Nephron progenitor cell (in vitro differentiated cells): Measurements from ENCODE around the gene SPIRE2.

Experiments used
- DNase-seq: peaks from one replicate; pipeline ENCODE4 v3.0.0; 2021
- H3K27ac Mint-ChIP-seq: 2 replicates; pipeline ENCODE4 v1.8.0; 2021; ENCODE audit warnings: mild to moderate bottlenecking, moderate library complexity, mixed read lengths
- H3K27me3 Mint-ChIP-seq: 2 replicates; pipeline ENCODE4 v1.8.0; 2021; ENCODE audit warnings: mild to moderate bottlenecking, low read depth, mixed read lengths; ENCODE audit not compliant: poor library complexity
- H3K36me3 Mint-ChIP-seq: 2 replicates; pipeline ENCODE4 v1.8.0; 2021; ENCODE audit warnings: low read depth, mixed read lengths
- H3K4me1 Mint-ChIP-seq: 2 replicates; pipeline ENCODE4 v1.8.0; 2021; ENCODE audit warnings: mixed read lengths
- H3K4me3 Mint-ChIP-seq: 2 replicates; pipeline ENCODE4 v1.8.0; 2021; ENCODE audit warnings: mild to moderate bottlenecking, moderate library complexity, mixed read lengths
- H3K9me3 Mint-ChIP-seq: 2 replicates; pipeline ENCODE4 v1.8.0; 2021; ENCODE audit warnings: mild to moderate bottlenecking, moderate library complexity, mixed read lengths
- TF ChIP-seq, protein P1 (sequence below): fragments of 200-600 bp; sonication (generic); IDR thresholded peaks from 2 replicates; pipeline ENCODE4 v1.5.0; 2021; ENCODE audit warnings: antibody characterized with exemption

SPIRE2 gene

DNA sequence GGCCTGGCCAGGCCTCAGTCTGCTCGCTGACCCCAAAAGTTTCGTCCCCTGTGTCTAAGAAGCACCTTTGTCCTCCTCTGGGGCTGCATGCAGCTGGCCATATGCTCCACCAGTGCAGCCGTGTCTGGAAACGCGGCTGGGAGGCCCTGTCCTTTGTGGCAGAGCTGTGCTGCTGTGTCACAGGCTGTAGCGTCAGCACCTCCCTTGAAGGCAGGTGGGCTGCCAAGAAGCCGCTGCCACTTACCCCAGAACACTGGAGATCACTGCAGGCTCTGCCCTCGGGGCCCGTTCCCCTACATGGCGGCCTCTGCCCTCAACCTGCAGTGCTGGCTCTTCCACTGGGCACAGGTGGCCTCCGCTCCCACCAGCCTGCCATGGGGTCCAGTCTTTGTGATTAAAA is 74.7 kb downstream of the SPIRE2 start:
- H3K4me3 Mint-ChIP-seq: no peak overlapping the region
- H3K36me3 Mint-ChIP-seq: peaks cover 50% of the 10 kb centered on the region
- no peaks in the 10 kb centered on the region for H3K27me3 Mint-ChIP-seq
- H3K4me1 Mint-ChIP-seq: peaks cover 7% of the 10 kb centered on the region
- no peak for DNase-seq
- H3K27ac Mint-ChIP-seq: no peak overlapping the region
- H3K9me3 Mint-ChIP-seq: peaks cover 10% of the 10 kb centered on the region
- TF ChIP-seq, protein P1, sequence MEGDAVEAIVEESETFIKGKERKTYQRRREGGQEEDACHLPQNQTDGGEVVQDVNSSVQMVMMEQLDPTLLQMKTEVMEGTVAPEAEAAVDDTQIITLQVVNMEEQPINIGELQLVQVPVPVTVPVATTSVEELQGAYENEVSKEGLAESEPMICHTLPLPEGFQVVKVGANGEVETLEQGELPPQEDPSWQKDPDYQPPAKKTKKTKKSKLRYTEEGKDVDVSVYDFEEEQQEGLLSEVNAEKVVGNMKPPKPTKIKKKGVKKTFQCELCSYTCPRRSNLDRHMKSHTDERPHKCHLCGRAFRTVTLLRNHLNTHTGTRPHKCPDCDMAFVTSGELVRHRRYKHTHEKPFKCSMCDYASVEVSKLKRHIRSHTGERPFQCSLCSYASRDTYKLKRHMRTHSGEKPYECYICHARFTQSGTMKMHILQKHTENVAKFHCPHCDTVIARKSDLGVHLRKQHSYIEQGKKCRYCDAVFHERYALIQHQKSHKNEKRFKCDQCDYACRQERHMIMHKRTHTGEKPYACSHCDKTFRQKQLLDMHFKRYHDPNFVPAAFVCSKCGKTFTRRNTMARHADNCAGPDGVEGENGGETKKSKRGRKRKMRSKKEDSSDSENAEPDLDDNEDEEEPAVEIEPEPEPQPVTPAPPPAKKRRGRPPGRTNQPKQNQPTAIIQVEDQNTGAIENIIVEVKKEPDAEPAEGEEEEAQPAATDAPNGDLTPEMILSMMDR: no peak

DNA sequence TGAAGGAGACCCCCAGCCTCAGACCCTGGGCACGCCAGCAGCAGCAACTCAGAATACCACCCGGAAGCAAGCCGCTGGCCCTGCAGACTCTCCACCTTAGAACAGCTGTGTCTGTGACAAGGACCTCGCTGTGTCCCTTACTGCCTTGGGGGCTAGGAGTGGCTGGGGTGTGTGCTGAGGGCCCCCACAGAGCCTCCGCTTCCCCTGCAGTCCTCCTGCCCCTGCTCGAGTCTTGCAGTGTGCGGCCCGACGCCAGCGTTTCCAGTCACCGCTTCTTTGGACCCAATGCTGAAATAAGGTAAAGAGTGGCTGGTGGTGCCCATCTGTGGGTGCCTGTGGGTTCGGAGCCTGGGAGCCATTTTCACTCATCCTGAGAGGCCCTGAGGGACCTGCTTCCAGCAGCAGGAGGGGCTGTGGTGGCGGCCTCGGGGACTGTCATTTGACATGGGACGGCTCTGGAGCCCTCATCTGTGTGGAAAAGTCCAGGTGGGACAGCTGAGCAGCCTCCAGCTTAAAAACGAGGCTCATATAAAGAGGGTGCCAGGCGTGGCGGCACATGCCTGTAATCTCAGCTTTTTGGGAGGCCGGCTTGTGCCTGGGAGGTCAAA is 75.7 kb downstream of the SPIRE2 start:
- Mint-ChIP-seq H3K36me3 (peaks cover 46% of the 10 kb centered on the region), H3K27ac (peak overlapping the region; percentile 68), H3K9me3 (peaks cover 10% of the 10 kb centered on the region), H3K27me3 (no peaks in the 10 kb centered on the region), H3K4me1 (peaks cover 7% of the 10 kb centered on the region), H3K4me3 (no peak overlapping the region)
- DNase-seq: no peak
- TF ChIP-seq, protein P1: no peak

DNA sequence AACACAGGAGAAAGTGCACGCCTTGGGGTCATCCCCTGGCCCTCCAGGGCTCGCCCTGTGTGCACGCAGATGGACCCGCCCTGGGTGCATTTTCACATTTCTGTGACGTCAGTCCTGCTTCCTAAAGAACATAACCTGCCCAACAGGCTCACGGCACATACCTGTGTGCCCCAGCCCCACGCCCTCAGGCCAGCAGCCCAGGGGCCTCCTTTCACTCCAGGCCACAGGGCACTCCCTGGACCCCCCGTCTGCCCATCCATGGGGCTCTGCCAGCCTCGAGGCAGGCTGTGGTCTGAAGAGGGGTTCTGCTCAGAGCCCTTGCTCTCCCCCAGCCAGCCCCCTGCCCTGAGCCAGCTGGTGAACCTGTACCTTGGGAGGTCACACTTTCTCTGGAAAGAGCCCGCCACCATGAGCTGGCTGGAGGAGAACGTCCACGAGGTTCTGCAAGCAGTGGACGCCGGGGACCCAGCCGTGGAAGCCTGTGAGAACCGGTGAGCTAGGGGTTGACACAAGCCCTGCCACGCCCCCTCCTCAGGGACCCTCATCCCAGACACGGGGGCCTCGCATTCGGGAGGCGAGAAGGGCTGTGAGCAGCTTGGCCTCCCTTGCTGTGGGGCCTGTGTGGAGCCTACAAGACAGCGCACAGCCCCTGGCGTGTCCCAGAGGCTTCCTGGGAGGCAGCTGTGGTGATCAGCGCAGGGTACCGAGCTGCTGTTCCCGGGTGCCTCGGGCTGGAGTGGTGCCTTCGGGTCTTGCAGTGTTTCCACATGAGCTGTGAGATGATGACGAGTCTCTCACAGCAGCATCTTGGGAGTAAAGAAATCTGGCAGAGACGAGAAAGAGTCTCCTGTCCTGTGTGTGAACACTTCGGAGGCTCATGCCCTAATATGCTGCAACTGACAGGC is 76.6 kb downstream of the SPIRE2 start:
- Mint-ChIP-seq H3K4me3 (no peak overlapping the region), H3K36me3 (peaks cover 44% of the 10 kb centered on the region), H3K4me1 (peaks cover 7% of the 10 kb centered on the region), H3K27ac (peak overlapping the region; percentile 72), H3K27me3 (no peaks in the 10 kb centered on the region), H3K9me3 (peaks cover 10% of the 10 kb centered on the region)
- TF ChIP-seq, protein P1: no peak
- DNase-seq: no peak

DNA sequence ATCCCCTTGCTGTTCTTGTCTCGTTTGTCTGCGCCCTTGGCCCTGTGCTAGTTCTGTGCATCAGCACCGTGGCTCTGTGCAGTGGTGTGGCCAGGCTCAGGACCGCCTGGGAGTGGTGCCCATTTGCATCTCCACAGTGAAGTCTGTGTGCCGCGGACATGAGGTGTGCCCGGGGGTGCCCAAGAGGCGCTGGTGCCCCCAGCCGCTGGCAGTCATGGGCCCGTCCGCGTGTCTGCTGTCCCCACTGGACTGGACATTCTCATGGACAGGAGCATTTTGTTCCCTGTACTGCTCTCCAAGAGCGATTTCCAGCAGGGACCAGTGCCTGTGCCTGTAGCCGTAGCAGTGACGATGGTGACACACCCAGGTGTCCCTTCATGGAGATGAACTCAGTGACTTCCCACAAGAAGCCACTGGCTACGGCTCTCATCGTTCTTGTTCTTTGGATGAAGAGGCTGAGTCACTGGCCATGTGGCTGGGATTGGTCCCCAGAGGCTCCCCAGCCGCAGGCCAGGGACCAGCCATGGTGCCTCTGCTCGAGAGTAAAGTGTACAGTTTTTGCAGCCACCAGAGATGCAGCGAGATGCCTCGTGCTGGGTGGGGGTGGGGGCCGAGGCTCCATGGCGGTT is 77.3 kb downstream of the SPIRE2 start:
- TF ChIP-seq, protein P1: no peak
- Mint-ChIP-seq H3K36me3 (peaks cover 43% of the 10 kb centered on the region), H3K4me3 (no peak overlapping the region), H3K9me3 (peaks cover 10% of the 10 kb centered on the region), H3K4me1 (peaks cover 7% of the 10 kb centered on the region), H3K27ac (peak overlapping the region; percentile 72), H3K27me3 (no peaks in the 10 kb centered on the region)
- DNase-seq: no peak

DNA sequence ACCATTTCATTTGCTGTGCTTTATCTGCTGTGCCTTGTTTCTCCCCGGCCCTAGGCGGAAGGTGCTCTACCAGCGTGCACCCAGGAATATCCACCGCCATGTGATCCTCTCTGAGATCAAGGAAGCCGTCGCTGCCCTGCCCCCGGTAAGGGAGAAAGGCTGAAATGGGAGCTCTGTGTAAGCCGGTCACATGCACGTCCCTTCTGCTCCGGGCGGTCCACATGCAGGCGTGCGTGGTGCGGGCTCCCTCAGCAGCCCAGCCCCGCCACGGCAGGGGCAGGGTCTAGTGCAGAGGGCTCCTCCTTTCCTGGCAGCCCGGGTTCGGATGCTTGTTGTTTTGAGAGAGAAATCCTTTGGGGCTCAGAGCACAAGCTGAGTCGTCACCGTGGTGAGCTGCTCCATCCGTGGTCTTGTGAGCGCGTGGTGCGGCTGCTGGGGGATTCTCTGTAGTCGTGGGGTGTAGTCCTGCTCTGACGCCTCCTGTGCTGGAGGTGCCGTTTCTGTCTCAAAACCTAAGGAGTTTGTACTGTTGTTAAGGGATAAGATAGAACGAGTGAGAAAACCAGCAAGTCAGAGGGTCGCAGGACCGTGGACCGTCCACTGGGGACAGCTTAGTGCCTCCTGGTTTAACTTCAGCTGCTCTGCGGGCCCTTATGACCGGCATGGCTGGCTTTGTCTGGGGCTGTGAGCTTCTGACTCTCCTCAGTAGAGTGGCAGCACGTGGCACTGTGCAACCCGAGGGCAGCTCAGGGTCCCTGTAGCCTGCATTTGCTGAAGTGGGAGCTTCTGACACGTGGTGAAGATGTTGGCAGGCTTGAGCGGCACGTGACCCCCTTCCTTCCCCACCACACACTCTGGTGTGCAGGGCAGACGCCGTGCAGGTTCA is 78.1 kb downstream of the SPIRE2 start:
- peaks cover 10% of the 10 kb centered on the region for H3K9me3 Mint-ChIP-seq
- DNase-seq: no peak
- no peak overlapping the region for H3K4me3 Mint-ChIP-seq
- no peak overlapping the region for H3K27ac Mint-ChIP-seq
- peaks cover 3% of the 10 kb centered on the region for H3K27me3 Mint-ChIP-seq
- peaks cover 44% of the 10 kb centered on the region for H3K36me3 Mint-ChIP-seq
- TF ChIP-seq, protein P1: no peak
- peaks cover 7% of the 10 kb centered on the region for H3K4me1 Mint-ChIP-seq
